ENCODE measurements around the gene CD63. TPM values are rescaled to one million over a fixed set of nuclear protein-coding genes. Genes with fewer than 3 reads are reported as not detected.
A peak's percentile ranks its signal among the peaks of the same experiment; 100 is the strongest.

The CD63 gene
- total and polyA plus RNA-seq, 3 experiments from 2014 or later: 200 to 375 (median 202) TPM

GRCh38 chr12:55686366-55687010, 42.3 kb downstream of the CD63 start:
- no peaks in the 10 kb centered on the region for H3K36me3 Mint-ChIP-seq
- Histone ChIP-seq H3K4me3 (ENCODE audit: low read length) (no peak overlapping the region), H3K27ac (ENCODE audit: low read depth, low read length) (no peak overlapping the region), H3K9me3 (ENCODE audit: low read length) (no peaks in the 10 kb centered on the region), H3K4me1 (ENCODE audit: insufficient read depth, low read length) (peaks cover 5% of the 10 kb centered on the region), H3K27me3 (ENCODE audit: insufficient read depth, low read length, poor library complexity, severe bottlenecking) (peaks cover 6% of the 10 kb centered on the region), H3K36me3 (ENCODE audit: insufficient read depth, low read length) (no peaks in the 10 kb centered on the region)
- H3K27me3 Mint-ChIP-seq: peaks cover 5 to 19% of the 10 kb centered on the region in 2 donors
- ChIA-PET CTCF (no interaction called here), POLR2A (no interaction called here)
- no peak overlapping the region for H3K27ac Mint-ChIP-seq
- H3K4me3 Mint-ChIP-seq: no peak overlapping the region
- H3K4me1 Mint-ChIP-seq: peaks cover 9 to 14% (median 10%) of the 10 kb centered on the region in 3 donors
- H3K9me3 Mint-ChIP-seq: no peaks in the 10 kb centered on the region
- DNase-seq: peak in 1 of 5 donors; percentile 9

DNA sequence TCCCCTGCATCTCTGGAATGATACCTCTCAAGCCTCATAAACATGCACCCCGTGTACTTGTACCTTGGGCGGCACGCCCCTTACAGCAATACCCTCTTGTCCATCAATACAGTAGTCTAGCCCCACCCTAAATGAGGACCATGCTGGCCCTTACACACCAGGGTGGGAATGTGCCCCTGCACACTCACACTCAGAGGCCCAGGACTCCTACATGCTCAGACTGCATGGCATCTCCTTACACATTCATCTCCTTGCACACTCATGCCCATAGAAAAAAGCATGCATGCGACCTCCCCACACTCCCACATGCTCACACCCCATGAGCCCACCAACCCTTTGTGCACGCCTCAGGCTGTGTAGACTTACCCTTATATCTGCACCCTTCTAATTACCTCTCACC, 43.1 kb downstream of the CD63 start:
- H3K36me3 ChIP-seq (ENCODE audit: insufficient read depth, low read length): no peaks in the 10 kb centered on the region
- ChIA-PET POLR2A (no interaction called here), CTCF (no interaction called here)
- H3K27me3 Mint-ChIP-seq: peaks cover 7 to 27% of the 10 kb centered on the region in 2 donors
- DNase-seq: no peak
- no peaks in the 10 kb centered on the region for H3K9me3 ChIP-seq (ENCODE audit: low read length)
- no peaks in the 10 kb centered on the region for H3K9me3 Mint-ChIP-seq
- H3K4me3 Mint-ChIP-seq: no peak overlapping the region
- H3K4me1 Mint-ChIP-seq: peaks cover 15 to 22% (median 15%) of the 10 kb centered on the region in 3 donors
- H3K27ac Mint-ChIP-seq: peak overlapping the region in 1 of 8 donors; percentile 38
- no peaks in the 10 kb centered on the region for H3K36me3 Mint-ChIP-seq
- peaks cover 6% of the 10 kb centered on the region for H3K27me3 ChIP-seq (ENCODE audit: insufficient read depth, low read length, poor library complexity, severe bottlenecking)
- H3K4me3 ChIP-seq (ENCODE audit: low read length): no peak overlapping the region
- peaks cover 5% of the 10 kb centered on the region for H3K4me1 ChIP-seq (ENCODE audit: insufficient read depth, low read length)
- no peak overlapping the region for H3K27ac ChIP-seq (ENCODE audit: low read depth, low read length)

GRCh38 chr12:55684761-55685370, 43.9 kb downstream of the CD63 start:
- peaks cover 8 to 35% of the 10 kb centered on the region in 2 donors for H3K27me3 Mint-ChIP-seq
- ChIA-PET POLR2A (no interaction called here), CTCF (no interaction called here)
- no peak overlapping the region for H3K4me3 Mint-ChIP-seq
- no peaks in the 10 kb centered on the region for H3K9me3 Mint-ChIP-seq
- H3K4me1 ChIP-seq (ENCODE audit: insufficient read depth, low read length): peaks cover 5% of the 10 kb centered on the region
- H3K9me3 ChIP-seq (ENCODE audit: low read length): no peaks in the 10 kb centered on the region
- H3K36me3 ChIP-seq (ENCODE audit: insufficient read depth, low read length): no peaks in the 10 kb centered on the region
- H3K27ac Mint-ChIP-seq: peak overlapping the region in 1 of 8 donors; percentile 47
- H3K27ac ChIP-seq (ENCODE audit: low read depth, low read length): no peak overlapping the region
- peaks cover 15 to 22% (median 15%) of the 10 kb centered on the region in 3 donors for H3K4me1 Mint-ChIP-seq
- H3K36me3 Mint-ChIP-seq: no peaks in the 10 kb centered on the region
- no peak overlapping the region for H3K4me3 ChIP-seq (ENCODE audit: low read length)
- peaks cover 6% of the 10 kb centered on the region for H3K27me3 ChIP-seq (ENCODE audit: insufficient read depth, low read length, poor library complexity, severe bottlenecking)
- peak in 1 of 5 donors; percentile 44 for DNase-seq

DNA sequence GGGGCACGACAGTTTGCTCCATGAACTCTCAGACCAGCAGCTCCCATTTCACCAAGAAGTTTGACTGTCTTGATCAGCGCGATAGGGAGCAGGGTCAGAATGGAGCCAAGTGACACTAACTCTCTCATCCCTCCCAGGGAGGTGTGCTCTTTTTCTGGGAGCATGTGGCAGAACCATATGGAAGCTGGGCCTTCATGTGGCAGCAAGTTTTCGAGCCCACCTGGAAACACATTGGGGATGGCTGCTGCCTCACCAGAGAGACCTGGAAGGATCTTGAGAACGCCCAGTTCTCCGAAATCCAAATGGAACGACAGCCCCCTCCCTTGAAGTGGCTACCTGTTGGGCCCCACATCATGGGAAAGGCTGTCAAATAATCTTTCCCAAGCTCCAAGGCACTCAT, 45.1 kb downstream of the CD63 start:
- H3K27ac Mint-ChIP-seq: no peak overlapping the region
- H3K27ac ChIP-seq (ENCODE audit: low read depth, low read length): no peak overlapping the region
- peaks cover 6% of the 10 kb centered on the region for H3K27me3 ChIP-seq (ENCODE audit: insufficient read depth, low read length, poor library complexity, severe bottlenecking)
- peaks cover 15 to 22% (median 15%) of the 10 kb centered on the region in 3 donors for H3K4me1 Mint-ChIP-seq
- H3K4me3 Mint-ChIP-seq: no peak overlapping the region
- H3K36me3 ChIP-seq (ENCODE audit: insufficient read depth, low read length): no peaks in the 10 kb centered on the region
- H3K36me3 Mint-ChIP-seq: no peaks in the 10 kb centered on the region
- no peaks in the 10 kb centered on the region for H3K9me3 Mint-ChIP-seq
- POLR2A ChIA-PET: no interaction called here
- DNase-seq: peak in 1 of 5 donors; percentile 17
- no peaks in the 10 kb centered on the region for H3K9me3 ChIP-seq (ENCODE audit: low read length)
- H3K4me3 ChIP-seq (ENCODE audit: low read length): no peak overlapping the region
- H3K4me1 ChIP-seq (ENCODE audit: insufficient read depth, low read length): peaks cover 5% of the 10 kb centered on the region
- H3K27me3 Mint-ChIP-seq: peaks cover 18 to 47% of the 10 kb centered on the region in 2 donors
- CTCF ChIA-PET: no interaction called here

DNA sequence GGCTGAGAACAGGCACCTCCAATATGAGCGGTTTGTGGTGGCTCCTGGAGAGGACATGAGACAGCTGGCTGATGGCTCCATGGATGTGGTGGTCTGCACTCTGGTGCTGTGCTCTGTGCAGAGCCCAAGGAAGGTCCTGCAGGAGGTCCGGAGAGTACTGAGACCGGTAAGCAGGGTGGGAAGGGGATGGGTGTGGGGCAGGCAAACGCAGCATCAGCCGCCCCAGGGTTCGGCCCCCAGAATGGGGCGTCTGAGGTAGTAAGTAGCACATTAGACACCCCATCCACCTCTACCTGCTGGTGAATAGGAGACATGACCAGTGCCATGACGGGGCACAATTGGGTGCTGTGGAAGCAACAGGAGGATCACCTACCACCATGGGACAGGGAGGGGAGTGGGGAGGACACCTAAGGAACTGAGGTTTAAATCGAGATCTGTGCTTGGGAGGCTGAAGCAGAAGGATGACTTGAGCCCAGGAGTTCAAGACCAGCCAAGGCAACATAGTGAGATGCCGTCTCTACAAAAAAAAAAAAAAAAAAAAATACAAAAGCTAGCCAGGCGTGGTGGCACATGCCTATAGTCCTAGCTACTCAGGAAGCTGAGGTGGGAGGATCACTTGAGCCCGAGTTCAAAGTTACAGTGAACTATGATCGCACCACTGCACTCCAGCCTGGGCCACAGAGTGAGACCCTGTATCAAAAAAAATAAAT, 46.6 kb downstream of the CD63 start:
- H3K4me1 Mint-ChIP-seq: peaks cover 10 to 18% (median 12%) of the 10 kb centered on the region in 3 donors
- Histone ChIP-seq H3K27ac (ENCODE audit: low read depth, low read length) (no peak overlapping the region), H3K9me3 (ENCODE audit: low read length) (no peaks in the 10 kb centered on the region), H3K4me3 (ENCODE audit: low read length) (no peak overlapping the region), H3K27me3 (ENCODE audit: insufficient read depth, low read length, poor library complexity, severe bottlenecking) (peaks cover 6% of the 10 kb centered on the region), H3K4me1 (ENCODE audit: insufficient read depth, low read length) (no peaks in the 10 kb centered on the region), H3K36me3 (ENCODE audit: insufficient read depth, low read length) (no peaks in the 10 kb centered on the region)
- H3K27ac Mint-ChIP-seq: no peak overlapping the region
- ChIA-PET POLR2A (interaction anchor here (0.6 kb wide), 2 partner anchors 32 to 1963 kb away, joined by 3 read pairs; no protein-coding TSS in a partner anchor), CTCF (no interaction called here)
- H3K4me3 Mint-ChIP-seq: peak overlapping the region in 1 of 7 donors; percentile 61
- H3K27me3 Mint-ChIP-seq: peaks cover 18 to 48% of the 10 kb centered on the region in 2 donors
- DNase-seq: no peak
- H3K9me3 Mint-ChIP-seq: no peaks in the 10 kb centered on the region
- H3K36me3 Mint-ChIP-seq: no peaks in the 10 kb centered on the region

- ChIA-PET POLR2A (interaction anchor here (0.6 kb wide), 1 partner anchor 1964 kb away, joined by 3 read pairs; no protein-coding TSS in a partner anchor), CTCF (no interaction called here)
- H3K36me3 ChIP-seq (ENCODE audit: insufficient read depth, low read length): no peaks in the 10 kb centered on the region
- Mint-ChIP-seq H3K4me3 (peak overlapping the region in 1 of 7 donors; percentile 41), H3K27ac (peak overlapping the region in 1 of 8 donors; percentile 52), H3K4me1 (peaks cover 5 to 13% (median 8%) of the 10 kb centered on the region in 3 donors), H3K36me3 (no peaks in the 10 kb centered on the region), H3K9me3 (no peaks in the 10 kb centered on the region), H3K27me3 (peaks cover 18 to 48% of the 10 kb centered on the region in 2 donors)
- H3K4me3 ChIP-seq (ENCODE audit: low read length): no peak overlapping the region
- no peaks in the 10 kb centered on the region for H3K9me3 ChIP-seq (ENCODE audit: low read length)
- no peak for DNase-seq
- no peaks in the 10 kb centered on the region for H3K4me1 ChIP-seq (ENCODE audit: insufficient read depth, low read length)
- no peak overlapping the region for H3K27ac ChIP-seq (ENCODE audit: low read depth, low read length)
- H3K27me3 ChIP-seq (ENCODE audit: insufficient read depth, low read length, poor library complexity, severe bottlenecking): peaks cover 6% of the 10 kb centered on the region
Measured at GRCh38 chr12:55681142-55682077, 47.4 kb downstream of the CD63 start.

DNA sequence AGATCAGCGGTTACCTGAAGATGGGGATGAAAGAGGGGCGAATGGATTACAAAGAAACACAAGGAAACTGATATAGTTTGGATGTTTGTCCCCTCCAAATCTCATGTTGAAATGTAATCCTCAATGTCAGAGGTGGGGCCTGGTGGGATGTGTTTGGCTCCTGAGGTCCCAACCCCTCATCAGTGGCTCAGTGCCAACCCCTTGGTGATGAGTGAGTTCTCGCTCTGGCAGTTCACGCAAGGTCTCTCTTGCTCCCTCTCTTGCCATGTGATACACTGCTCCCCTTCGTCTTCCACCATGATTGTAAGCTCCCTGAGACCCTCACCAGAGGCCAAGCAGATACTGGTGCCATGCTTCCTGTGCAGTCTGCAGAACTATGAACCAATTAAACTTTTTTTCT, 49.1 kb downstream of the CD63 start:
- Mint-ChIP-seq H3K36me3 (no peaks in the 10 kb centered on the region), H3K27me3 (peaks cover 21 to 54% of the 10 kb centered on the region in 2 donors)

More for the DNA sequence above, 49.1 kb downstream of the CD63 start:
- H3K9me3 ChIP-seq (ENCODE audit: low read length): no peaks in the 10 kb centered on the region
- H3K27ac ChIP-seq (ENCODE audit: low read depth, low read length): no peak overlapping the region
- H3K36me3 ChIP-seq (ENCODE audit: insufficient read depth, low read length): no peaks in the 10 kb centered on the region
- Mint-ChIP-seq H3K9me3 (no peaks in the 10 kb centered on the region), H3K4me3 (no peak overlapping the region), H3K4me1 (peaks cover 5 to 13% (median 8%) of the 10 kb centered on the region in 3 donors), H3K27ac (no peak overlapping the region)
- ChIA-PET CTCF (no interaction called here), POLR2A (no interaction called here)
- H3K4me3 ChIP-seq (ENCODE audit: low read length): no peak overlapping the region
- peaks cover 6% of the 10 kb centered on the region for H3K27me3 ChIP-seq (ENCODE audit: insufficient read depth, low read length, poor library complexity, severe bottlenecking)
- no peak for DNase-seq
- no peaks in the 10 kb centered on the region for H3K4me1 ChIP-seq (ENCODE audit: insufficient read depth, low read length)

All from CD8-positive, alpha-beta memory T cell (primary cell).